HG02981 (cell line): Measurements from ENCODE around the gene SLC28A1.
"Not testable (repeated sequence)": the region's sequence is repeated elsewhere in the genome, so short reads cannot be mapped to it uniquely, and the experiment has no call there.

Experiments
- ATAC-seq: cut with Tn5 transposase; IDR thresholded peaks from one replicate; pipeline ENCODE4 v1.9.1; 2021; ENCODE audit warnings: mild to moderate bottlenecking, moderate library complexity; ENCODE audit not compliant: unreplicated experiment

The SLC28A1 gene

GRCh38 chr15:84862214-84862975 lies 22.1 kb upstream of the SLC28A1 start:
- no peak for ATAC-seq

GRCh38 chr15:84863565-84864443 lies 20.7 kb upstream of the SLC28A1 start:
- no peak for ATAC-seq

GRCh38 chr15:84864444-84864795 lies 20.0 kb upstream of the SLC28A1 start:
- no peak for ATAC-seq

GRCh38 chr15:84865074-84865569 lies 19.3 kb upstream of the SLC28A1 start:
- no peak for ATAC-seq

GRCh38 chr15:84868037-84868880 lies 16.2 kb upstream of the SLC28A1 start:
- ATAC-seq = no peak

- ATAC-seq = no peak
Measured at GRCh38 chr15:84869510-84869909, 15.0 kb upstream of the SLC28A1 start.

GRCh38 chr15:84871428-84871985 lies 13.0 kb upstream of the SLC28A1 start:
- ATAC-seq = no peak

GRCh38 chr15:84872009-84872910 lies 12.2 kb upstream of the SLC28A1 start:
- ATAC-seq = no peak

GRCh38 chr15:84873997-84874396 lies 10.5 kb upstream of the SLC28A1 start:
- no peak for ATAC-seq

- ATAC-seq = no peak
Measured at GRCh38 chr15:84874981-84875699, 9.3 kb upstream of the SLC28A1 start.

- ATAC-seq = no peak
Measured at GRCh38 chr15:84876269-84876668, 8.2 kb upstream of the SLC28A1 start.

- not testable (repeated sequence) for ATAC-seq
Measured at GRCh38 chr15:84877701-84878100, 6.8 kb upstream of the SLC28A1 start.

GRCh38 chr15:84878504-84878903 lies 6.0 kb upstream of the SLC28A1 start:
- no peak for ATAC-seq

- no peak for ATAC-seq
Measured at GRCh38 chr15:84879088-84879780, 5.2 kb upstream of the SLC28A1 start.

GRCh38 chr15:84880007-84880406 lies 4.5 kb upstream of the SLC28A1 start:
- no peak for ATAC-seq

- no peak for ATAC-seq
Measured at GRCh38 chr15:84880822-84881519, 3.5 kb upstream of the SLC28A1 start.

GRCh38 chr15:84881520-84881830 lies 3.0 kb upstream of the SLC28A1 start:
- ATAC-seq = no peak

- no peak for ATAC-seq
Measured at GRCh38 chr15:84883466-84883865, 996 bp upstream of the SLC28A1 start.
